ENCODE results near the gene KIRREL3.
A peak's percentile ranks its signal among the peaks of the same experiment; 100 is the strongest.

KIRREL3 gene

DNA sequence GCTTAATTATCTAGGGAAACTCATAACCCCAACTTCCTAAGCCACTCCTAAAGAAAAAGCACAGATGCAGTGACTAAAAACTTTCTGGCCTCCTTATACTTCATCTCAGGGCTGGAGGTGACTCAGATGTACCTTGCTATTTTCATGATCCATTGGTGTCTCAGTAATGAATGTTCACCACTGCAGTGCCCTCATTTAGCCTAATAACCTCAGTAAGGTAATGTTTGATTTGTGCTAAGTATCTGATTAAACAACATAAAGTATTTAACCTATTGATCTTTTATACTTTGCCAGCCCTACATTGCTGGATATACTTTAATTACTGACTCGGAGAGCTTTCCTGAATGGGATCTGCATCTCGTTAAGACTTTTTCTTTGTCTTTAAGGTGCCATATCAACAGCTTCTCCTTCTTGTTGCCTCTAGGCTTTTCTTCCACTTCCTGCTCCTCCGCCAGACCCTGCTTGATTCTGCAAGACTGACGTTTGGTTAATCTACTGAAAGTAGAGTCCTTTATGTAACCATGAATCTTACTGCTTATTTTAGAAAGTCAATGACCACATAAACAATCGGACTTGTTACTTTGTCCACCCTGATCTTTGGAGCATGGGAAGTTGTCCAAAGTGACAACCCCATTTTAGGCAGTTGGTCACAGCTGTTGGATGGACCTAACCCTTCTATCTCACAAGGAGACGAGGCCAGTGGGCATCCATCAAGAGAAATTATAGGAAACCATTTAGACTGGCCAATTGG is 342.1 kb downstream of the KIRREL3 start:
- DNase-seq: peak; percentile 45

DNA sequence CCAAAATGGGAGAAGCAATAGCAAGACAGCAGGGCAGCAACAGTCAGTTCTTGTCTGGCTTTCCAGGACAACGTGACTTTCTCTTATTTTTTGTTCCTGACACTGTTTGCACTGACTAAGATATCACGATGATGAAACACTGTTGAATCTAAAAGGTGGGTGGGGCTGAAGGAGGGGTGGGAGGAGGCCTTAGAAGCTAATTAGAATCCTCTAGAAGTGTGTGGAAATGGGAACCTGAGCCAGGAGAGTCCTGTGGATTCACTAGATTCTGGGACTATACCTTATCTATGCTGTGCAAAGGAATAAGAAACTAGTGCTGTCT is 344.8 kb downstream of the KIRREL3 start:
- peak; percentile 36 for DNase-seq

DNA sequence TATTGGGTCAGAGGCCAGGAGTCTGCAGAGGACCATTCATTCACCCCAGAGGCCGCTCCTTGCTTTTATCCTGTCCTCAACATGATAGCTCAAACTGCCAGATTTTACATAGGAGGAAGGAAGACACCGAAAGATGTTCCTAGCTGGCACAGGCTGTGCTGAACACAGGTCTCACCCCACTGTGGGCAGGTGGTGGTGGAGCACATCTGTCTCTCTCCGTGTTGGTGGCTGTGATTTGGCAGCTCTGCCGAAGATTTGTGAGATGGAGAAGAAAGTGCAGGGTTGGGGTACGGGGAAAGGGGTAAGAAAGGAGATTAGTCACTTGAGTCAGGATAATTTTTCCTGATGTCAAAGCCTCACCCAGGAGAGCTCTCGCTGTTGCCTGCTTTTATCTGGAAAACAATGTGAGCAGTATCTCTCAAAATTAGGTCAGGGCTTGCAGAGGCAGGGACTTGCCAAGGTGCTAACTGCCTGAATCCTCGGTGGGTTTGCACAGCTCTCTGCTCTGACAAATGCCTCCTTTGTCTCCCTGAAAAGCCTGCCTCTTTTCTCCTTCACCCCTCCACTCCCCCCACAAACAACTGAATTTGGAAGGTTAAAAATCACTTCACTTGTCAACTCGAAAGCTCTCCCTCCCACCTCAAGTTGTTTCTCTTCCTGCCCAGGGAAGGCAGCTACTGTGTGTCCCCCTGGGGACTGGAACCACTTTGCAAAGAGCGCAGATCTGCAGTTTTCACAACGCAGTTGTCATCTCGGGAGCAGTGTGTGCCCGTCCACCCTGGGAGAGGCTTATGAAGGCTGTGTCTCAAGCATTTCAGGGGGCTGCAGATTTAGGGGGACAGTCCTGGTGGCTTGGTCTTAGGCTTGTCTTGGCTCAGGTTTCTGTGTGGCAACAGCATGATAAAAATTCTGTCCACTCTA is 345.4 kb downstream of the KIRREL3 start:
- DNase-seq: peak; percentile 27

DNA sequence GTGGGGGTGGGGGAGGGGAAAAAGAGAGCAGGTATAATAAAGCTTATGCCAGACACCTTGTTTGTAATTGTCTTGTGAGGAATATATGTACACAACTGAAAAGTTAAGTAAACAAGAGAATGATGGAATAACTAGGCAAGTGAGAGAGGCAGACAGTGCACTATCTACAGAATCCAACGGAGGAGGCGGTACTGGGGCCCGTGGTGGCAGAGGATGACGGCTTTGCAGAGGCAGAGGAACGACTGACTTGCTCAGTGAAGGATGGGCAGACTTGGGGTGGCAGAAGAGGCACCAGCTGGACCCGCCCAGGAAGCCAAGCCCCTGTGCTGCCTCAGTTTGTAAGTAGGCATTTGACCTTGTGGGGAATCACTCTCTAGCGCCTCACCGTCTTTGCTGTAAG is 347.5 kb downstream of the KIRREL3 start:
- no peak for DNase-seq

DNA sequence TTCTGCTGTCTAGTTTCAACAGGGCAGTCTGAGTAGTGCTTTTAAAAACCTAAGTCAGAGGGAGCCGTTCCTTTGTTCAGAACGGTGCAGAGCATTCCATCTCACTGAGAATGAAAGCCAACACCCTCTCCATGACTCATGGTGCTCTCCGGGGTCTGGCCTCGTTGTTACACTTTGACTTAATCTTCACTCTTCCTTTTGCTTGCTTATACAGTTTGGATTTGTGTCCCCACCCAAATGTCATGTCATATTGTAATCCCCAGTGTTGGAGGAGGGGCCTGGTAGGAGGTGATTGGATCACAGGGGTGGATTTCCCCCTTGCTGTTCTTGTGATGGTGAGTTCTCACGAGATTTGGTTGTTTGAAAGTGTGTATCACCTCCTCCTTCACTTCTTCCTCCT is 352.8 kb downstream of the KIRREL3 start:
- DNase-seq: no peak

DNA sequence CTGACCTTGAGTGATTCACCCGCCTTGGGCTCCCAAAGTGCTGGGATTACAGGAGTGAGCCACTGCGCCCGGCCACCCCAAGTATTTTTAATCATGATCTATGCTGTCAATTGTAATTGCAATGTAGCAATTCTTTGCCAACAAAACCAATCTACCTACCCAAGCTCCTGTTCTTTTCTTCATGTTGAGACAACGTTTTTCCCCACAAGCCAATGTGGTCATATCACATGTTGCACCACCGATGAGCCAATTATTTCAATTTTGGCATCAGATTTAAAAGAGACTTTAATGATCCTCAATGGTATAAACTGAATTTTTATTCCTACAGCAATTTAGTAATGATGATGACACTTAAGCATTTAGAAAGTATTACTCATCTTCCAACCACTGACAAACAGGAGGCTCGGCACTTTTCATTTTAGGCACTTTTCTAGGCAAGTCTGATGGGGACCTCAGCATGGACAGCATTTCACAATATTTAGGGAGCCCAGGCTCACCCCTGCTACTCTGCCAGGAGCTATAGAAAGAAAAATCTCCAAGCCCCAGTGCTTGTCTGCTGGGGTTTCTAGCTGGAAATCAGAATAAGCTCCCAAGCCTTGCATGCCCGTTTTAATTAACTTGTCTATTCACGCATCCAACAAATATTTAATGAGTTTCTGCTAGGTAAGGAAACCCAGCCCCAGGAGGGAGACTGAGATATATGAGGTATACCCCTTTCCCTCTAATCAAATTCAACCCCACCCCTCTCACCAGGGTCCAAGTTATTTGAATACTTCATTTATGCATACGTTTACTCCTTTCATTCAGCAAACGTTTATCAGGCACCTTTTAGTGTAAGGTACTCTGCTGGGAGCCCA is 353.6 kb downstream of the KIRREL3 start:
- no peak for DNase-seq

DNA sequence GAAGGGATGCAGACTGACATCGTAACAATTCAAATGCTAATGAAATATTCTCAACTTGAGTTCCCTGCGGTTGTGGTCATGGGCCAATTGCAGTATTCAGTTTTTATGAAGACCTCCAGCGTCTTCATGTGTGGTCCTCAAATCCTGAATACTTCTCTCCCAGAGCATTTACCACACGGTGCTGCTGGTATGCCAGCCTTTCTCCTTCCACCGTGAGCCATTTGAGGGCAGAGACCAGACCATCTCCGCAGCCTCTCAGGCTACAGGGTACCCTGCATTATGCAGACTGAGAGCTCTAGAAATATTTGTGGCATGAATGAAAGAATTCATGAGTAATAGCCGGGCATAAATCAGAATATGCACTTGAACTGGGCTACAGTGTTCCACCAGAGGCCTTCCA is 355.4 kb downstream of the KIRREL3 start:
- DNase-seq: no peak

DNA sequence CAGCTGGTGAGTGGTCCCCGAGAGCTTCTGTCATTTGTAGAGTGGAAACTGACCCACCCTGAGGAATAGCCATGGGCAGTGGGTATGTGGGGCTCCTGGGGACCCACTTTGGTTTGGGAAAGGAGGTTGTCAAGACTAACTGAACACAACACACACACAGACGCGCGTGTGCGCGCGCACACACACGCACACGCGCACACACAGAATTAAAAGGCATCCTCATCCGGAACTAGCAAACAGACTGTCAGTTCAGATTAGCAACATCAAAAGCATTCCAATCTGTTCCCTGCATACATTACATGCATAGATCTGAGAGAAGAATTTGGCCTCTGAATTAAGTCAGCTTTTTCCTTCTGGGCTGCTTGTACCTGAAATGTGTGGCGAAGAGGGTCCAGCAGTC is 360.4 kb downstream of the KIRREL3 start:
- no peak for DNase-seq

DNA sequence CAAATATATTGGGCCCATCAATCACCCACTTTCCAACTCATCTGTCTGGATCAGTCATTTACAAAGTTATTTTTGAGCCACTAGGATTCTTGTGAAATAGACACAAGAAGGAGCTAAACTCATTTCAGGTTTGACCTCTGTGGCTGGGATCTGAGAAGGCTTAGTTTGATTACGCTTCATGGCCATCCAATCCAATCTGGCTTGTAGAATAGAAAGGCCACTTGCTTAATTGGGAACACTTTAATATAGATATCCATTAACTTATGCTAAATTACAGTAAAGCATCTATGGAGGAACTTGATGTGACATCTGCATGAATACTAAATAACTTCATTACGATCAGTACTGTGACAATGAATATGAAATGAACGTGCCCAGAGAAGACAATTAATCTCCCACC is 360.9 kb downstream of the KIRREL3 start:
- no peak for DNase-seq

DNA sequence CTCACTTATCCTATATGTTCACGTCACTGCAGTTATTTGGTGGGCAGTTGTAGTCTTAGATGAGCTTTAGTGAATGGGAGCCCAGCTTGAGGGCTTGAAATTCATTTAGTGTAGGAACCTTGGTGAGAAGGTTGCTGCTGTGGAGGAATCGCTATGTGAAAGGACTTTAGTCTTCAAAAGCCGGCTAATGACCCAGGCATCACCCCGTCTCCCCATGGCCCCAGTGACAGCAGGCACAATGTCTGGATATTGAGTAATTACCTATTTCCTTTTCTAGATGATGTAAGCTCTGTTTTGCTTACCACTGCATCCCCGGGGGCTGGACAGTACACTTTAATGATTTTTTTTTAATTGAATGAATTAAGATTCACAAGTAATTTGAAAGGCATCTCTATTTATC is 361.9 kb downstream of the KIRREL3 start:
- peak; percentile 22 for DNase-seq

DNA sequence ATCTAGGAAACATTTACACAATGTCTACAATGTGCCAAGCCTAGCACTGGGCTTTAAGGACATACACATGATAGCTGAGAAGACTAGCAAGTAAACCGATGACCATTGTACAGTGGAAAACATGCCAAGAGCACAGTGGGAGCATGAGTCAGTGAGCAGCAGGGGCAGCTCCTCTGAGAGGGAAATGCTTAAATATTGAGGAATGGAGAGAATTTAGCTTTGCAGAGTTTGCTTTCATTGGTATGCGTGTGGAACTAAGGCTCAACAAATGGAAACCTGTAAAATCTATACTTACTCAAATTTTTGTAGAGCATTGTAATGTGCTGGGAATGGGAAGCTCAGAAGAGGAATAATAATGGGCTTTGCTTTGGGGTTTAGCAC is 362.8 kb downstream of the KIRREL3 start:
- no peak for DNase-seq

DNA sequence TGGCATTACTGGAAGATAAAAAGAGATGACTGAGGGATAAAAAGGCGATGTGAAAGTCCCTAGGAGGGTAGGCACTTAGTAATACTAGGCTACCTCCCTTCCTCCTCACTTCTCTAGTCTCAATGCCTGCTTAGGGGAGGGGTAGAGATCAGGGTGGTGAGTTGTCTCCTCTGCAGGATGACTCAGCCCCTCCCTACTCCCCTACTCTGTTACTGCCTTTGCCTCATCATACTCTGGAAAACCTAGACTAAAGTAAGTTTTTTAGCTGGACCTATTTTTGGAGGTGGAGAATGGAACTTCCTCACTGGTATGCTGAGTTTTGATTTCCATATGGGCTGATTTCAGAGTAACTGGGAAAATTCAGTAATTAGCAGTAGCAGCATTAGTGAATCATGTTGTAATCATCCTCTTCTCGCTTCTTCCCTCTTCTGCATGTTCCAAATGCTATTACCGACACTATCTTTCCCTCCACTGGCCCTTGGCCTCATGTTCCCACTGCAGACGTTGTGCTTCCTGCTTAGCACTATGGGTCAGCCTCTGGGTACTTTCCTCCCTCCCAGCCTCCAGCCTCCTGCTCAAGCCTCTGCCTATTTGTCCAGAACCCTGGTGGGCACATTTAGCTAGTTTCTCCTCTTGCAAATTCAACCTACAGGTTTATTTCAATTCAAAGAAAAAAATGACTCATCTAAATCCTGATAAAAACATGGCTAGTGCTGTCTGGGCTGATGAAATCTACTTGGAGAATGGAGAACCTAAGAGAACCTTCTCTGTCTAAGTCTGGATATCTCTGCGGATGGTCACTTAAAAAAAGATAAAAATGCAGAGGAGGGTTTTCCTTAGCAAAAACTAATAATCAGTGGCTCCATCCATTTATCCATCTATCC is 363.4 kb downstream of the KIRREL3 start:
- DNase-seq: peak; percentile 38

DNA sequence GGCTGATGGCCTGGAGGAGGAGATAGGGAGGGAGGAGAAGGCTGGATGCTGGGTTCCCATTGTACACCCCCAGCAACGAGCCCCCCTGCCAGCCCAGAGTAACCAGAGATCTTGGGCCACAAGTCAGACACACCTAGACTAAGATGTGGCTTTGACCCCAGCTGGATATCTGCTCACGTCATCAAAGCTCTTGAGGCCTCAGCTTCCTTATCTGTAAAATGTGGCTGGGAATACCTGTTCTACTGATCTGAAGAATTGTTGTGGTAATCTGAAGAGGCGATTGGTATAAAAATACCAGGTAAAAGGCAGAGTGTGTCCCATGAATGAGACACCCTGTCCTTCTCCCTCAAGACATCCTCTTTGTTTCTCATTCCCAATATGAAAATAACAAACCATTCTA is 365.1 kb downstream of the KIRREL3 start:
- DNase-seq: no peak

DNA sequence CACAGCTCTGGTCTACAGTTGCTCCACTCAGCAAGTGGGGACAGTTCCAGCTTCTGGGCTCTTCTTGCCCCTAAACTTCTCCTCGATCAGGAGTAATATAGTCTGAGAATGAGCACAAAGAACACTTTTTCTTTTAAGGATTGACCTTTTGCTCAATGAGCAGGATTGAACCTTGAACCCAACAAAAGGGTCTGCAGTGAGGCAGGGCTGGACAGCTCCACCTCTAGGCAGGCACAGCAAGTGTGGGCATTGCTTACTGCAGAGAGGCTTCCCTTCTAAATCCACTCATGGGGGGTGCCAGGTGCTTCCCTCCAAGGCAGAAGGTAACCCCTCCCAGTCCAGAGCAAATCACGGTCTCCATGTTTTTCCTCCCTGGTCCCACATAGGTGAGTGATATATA is 365.6 kb downstream of the KIRREL3 start:
- no peak for DNase-seq

DNA sequence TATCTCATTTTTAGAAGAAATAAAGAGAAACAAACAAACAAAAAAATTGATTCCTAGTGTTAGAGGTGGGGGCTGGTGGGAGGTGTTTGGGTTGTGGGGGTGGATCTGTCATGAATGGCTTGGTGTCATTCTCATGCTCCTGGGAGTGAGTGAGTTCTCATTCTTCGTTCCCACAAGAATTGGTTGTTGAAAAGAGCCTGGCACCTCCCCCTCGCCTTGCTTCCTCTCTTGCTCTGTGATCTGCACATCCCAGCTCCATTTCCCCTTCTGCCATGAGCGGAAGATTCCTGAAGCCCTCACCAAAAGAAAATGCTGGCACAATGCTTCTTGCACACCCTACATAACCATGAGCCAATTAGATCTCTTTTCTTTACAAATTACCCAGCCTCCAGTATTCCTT is 367.2 kb downstream of the KIRREL3 start:
- no peak for DNase-seq

DNA sequence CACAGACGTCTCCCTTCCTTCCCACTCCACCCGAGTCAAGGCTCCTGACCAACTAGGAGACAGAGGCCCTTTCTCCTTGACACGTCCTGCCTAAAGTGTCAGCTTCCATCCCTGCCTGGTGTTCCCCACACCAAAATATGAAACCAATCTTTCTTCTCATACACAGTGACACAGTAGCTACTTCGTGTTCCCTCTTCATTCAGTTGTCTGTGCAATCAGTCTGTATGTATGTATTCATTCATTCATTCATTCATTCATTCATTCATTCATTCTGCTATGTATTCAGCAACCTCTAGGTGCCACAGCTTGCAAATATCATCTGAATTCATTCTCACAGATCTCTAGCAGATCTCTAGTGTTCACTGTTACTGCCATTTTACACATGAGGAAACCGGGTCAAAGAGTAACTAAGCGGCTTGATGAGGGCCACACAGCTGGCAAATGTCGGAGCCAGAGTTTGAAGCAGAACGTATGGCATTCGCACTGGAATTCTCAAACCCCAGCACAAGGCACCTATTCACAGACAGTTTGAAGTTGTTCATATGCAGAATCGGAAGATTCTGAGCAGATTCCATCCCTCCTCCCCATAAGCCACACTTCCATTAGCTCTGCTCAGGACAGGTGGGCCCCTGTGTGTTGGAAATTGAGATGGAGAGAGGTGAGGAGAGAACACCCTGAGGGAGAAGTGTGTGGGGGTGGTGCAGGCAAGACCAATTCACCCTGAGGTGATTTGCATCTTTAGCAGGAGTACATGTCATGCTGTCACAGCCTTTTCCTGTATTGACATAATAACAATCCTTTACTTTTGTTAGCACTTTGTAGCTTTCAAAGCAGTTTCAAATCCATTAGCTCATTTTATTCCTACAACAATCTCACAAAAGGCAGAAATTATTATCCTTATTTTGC is 369.4 kb downstream of the KIRREL3 start:
- DNase-seq: peak; percentile 35

DNA sequence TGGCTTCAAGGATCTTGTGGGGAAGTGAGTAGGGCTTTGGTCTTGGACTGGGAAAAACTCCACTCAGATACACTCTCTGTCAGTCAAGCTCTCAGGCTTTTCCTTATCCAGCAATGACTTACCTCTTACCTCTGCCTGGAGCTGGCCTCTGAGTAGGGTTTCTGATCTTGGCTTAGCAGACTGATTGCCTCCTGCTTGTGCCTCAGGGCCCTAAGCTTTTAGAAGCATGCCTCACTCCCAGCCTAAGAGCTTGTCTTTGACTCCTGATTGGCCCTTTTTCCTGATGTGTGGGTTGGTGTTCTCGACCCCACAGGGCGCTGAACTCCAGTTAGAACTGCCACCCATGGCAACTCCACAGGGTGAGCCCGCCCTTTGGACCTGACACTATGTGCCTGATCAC is 370.1 kb downstream of the KIRREL3 start:
- DNase-seq: no peak

DNA sequence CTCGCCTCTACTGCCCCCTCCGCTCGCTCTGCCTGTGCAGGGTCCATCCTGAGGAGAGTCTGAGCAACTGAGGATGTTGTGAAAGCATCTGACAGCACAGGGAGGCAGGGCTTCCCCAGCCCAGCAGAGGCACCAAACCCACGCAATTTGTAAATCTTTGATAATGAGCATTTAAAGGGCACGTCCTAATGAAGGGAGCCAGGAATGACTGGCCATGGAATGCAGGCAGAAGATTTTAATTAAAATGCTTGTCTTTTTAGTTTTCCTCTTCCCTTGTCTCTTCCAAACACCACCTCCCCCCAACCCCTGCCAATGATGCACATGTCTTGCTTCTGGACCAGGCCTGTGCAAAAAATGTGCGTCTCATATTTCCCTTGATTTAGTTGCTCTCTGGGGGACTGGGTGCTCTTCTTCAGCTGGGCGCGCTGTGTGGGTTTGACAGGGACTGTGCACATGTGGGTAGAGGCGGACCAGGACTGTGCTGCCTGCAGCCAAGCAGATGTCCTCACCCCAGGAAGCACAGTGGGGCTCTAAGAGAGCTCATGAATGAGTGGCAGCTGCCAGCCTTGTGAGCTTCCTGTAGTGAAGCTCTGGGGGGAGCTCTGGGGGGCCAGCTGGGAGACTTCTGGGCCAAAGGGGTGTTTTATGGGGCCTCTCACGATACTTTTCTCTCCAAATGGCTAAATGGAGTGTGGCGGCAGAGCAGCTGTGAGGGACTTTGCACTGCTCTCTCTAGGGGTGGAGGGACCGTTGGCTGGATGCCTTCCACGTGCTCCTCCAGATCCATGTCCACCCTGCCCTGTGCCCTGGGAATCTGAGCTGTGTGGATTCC is 371.6 kb downstream of the KIRREL3 start:
- peak; percentile 89 for DNase-seq

DNA sequence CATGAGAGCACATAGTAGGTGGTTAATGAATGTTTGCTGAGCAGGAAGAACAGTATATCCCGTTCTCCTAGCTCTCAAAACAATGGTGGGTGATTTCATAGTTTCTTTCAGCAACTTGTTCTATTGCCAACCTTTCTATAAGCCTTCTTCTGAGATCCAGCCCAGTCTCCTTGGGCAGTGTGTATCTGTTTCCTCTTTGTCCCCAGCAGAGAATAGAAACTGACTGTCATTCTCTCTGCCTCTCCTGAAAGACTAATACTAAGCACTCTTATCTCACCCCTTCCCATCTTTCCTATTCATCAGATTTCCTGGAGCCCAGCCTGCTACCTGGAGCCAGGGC is 372.1 kb downstream of the KIRREL3 start:
- DNase-seq: no peak

DNA sequence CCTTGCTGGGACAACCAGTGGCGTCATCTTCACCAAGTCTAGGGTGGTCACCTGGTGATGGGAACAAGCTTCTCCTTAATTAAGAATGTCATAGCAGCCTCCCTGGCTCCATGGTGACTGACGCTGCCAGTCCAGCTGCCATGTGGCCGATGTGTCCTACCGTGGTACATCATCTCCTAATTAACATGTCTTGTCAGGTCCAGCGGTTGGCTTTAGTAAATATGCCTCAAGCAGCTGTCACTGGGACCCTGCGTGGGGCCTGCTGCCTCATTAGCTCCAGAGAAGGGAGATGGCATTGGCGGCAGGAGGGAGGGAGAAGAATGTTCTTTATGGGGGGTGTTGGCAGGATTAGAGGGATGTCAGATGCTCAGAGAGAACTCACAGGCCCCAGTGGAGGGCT is 373.1 kb downstream of the KIRREL3 start:
- peak; percentile 58 for DNase-seq

DNA sequence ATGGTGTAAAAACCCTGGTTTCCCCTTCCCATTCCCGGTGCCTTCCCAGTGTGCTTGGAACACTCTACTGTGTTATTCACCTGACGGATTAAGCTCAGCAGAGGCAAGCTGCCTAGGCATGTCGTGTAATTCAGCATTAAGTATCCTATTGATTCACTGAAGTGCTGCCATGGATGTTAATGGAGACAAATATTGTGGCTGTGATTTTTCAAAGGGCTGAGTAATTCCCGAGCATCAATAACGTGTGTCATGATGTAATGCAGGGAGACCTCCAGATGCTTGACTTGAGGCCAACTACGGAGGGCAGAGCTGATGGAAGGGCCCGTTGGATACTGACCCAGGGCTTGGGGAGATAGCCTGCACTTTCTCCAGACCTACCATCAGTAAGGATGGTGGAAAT is 376.1 kb downstream of the KIRREL3 start:
- DNase-seq: no peak
